Adrenal gland (tissue), 12 donors: ENCODE measurements around the gene ABCF3. TPM values are rescaled to one million over a fixed set of nuclear protein-coding genes. Genes with fewer than 3 reads are reported as not detected.

ENCODE experiments used
- DNase-seq, 7 donors: peaks; one replicate each; pipeline ENCODE4 v3.0.0-alpha.2; 2019 to 2020
- H3K27ac ChIP-seq, 5 donors: fragments of 200-600 bp; sonication (generic) in 4 of 5; 1 replicate in 3 of 5; 2 replicates in 2 of 5; pipeline versions ENCODE4 v1.5.1 to v1.8.0; 2016 to 2020; ENCODE audit warnings: mild to moderate bottlenecking in 1 of 5
- H3K27me3 ChIP-seq: fragments of 200-600 bp; 2 replicates; pipeline ENCODE4 v1.8.0; 2021
- H3K36me3 ChIP-seq, 2 donors: fragments of 200-600 bp; replicated peaks in 1 of 2; 1 replicate in 1 of 2; 2 replicates in 1 of 2; pipeline versions ENCODE4 v1.5.1 to v1.8.0; 2018 to 2022
- H3K4me1 ChIP-seq, 2 donors: fragments of 200-600 bp; replicated peaks in 1 of 2; 1 replicate in 1 of 2; 2 replicates in 1 of 2; pipeline versions ENCODE4 v1.5.1 to v1.8.0; 2018 to 2021
- H3K4me3 ChIP-seq, 4 donors: fragments of 200-600 bp; sonication (generic) in 3 of 4; one replicate each; pipeline ENCODE4 v1.5.1; 2016 to 2018
- H3K9me3 ChIP-seq, 3 donors: fragments of 200-600 bp; sonication (generic) in 1 of 3; replicated peaks in 1 of 3; 1 replicate in 2 of 3; 2 replicates in 1 of 3; pipeline versions ENCODE4 v1.5.1 to v1.8.0; 2016 to 2021
- CTCF ChIP-seq, 6 experiments: fragments of 450-650 bp in 4 of 6; fragments of 200-600 bp in 2 of 6; sonication (generic) in 1 of 6; IDR thresholded peaks; 1 replicate in 5 of 6; 2 replicates in 1 of 6; pipeline versions ENCODE4 v1.5.1 to v1.8.0; 2016 to 2021; ENCODE audit warnings: antibody characterized with exemption in 6 of 6, mild to moderate bottlenecking in 2 of 6, moderate library complexity in 1 of 6
- POLR2A ChIP-seq, 2 donors: fragments of 450-650 bp; IDR thresholded peaks; one replicate each; pipeline ENCODE4 v1.6.1; 2017; ENCODE audit warnings: antibody characterized with exemption in 2 of 2, mild to moderate bottlenecking in 2 of 2, moderate library complexity in 1 of 2
- WGBS, 4 donors: extraction: QIAGEN DNeasy Blood & Tissue Kit in 2 of 4; methylation state at CpG; one replicate each; pipeline versions ENCODE4 v1.1.5 to v1.1.7; 2013 to 2017; 5-methylcytosine and 5-hydroxymethylcytosine counted together
- intact Hi-C, 2 donors: fragments of 100-400 bp; cut with DNase I; formaldehyde crosslinking; loops; one replicate each; pipeline versions ENCODE4 v1.14.1 to v1.15.0; 2022 to 2023
- polyA plus RNA-seq, 3 donors: library from polyadenylated mRNA; stranded (reverse); fragments of 200-250 nt in 2 of 3; fragments of 350-450 nt in 1 of 3; fragmentation: Illumina TruSeq in 1 of 3; extraction: RNeasy Lipid Tissue Mini Kit (QIAGEN cat#74804) in 1 of 3; gene quantifications; one replicate each; pipeline ENCODE4 v1.2.3, GENCODE V29; 2013 to 2014
- total RNA-seq, 9 donors: library from RNA; depleted of rRNA in 4 of 9; stranded (reverse); fragments of >200 nt in 4 of 9; fragments of 120-200 nt in 1 of 9; fragmentation: NEBNext Ultra II Directional in 1 of 9; extraction: Animal tissue kit (Norgen Biotek cat#: 25700) in 1 of 9; gene quantifications; one replicate each; pipeline versions ENCODE4 v1.1.0 to v1.2.4, GENCODE V29; 2013 to 2023
- donor health status: healthy with polysubstance abuse.
- donor health status: Bipolar disorder and iron deficiency.
- donor health status: DM: yes; HTN: yes; CAD: no.
- donor health status: DM: no; HTN: no; CAD: no.
- donor health status: DM: no; HTN: no; CAD: no.
- donor health status: DM: yes; HTN: yes; CAD: no.

Gene ABCF3
- total and polyA plus RNA-seq, 12 donors: 93.6 to 353 (median 201) TPM

DNA sequence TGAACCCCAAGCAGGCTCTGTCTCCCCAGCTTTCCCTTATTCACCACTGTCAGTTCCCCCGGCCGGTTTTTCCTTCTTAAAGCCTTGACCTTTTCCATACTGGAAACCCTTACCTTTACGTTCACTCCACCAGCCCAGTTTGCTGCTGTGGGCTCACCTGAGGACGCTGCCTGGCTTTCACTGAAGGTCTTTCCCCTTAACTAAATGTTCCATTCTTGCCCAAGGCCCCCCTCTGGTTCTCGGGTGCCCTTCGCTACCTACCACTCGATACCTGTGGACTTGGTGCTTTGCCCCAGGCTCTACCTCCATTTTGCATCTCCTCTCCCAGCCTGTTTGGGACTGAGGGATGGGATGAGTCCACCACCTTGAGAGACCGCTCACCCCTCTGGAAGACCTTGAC lies 10.5 kb upstream of the ABCF3 start:
- Histone ChIP-seq H3K4me1 (peaks cover 30 to 51% of the 10 kb centered on the region in 2 donors), H3K27ac (peak overlapping the region; percentile 51 to 98 (median 92)), H3K36me3 (peaks cover 0 to 52% of the 10 kb centered on the region in 2 donors), H3K9me3 (no peaks in the 10 kb centered on the region), H3K4me3 (peak overlapping the region; percentile 44 to 98 (median 78)), H3K27me3 (no peaks in the 10 kb centered on the region)
- 11 to 14% (median 11%) methylated on average over 8 of the region's 8 CpGs for WGBS, 4 donors
- DNase-seq: no peak
- TF ChIP-seq POLR2A (IDR thresholded peaks at IDR 0.05) (no peak), CTCF (IDR thresholded peaks at IDR 0.05) (no peak)
- intact Hi-C loops: no loop called here

DNA sequence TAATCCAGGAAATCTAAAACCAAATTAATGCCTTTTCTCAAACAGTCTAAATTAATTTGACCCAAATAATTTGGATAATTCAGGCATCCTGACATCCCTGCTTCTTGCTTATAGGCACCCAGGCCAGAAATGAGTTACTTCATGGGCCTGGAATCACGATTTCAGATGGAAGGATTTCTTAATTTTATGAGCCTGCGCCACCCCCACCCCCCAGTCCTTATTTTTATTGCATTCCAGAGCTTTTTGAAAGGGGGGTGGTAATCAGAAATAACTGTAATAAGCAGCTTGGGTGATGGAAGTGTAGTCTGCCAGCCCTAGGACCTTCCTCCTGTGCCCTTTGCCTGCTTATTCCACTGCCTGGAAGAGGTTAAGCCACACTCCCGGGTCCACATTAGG lies 10.0 kb upstream of the ABCF3 start:
- intact Hi-C loops: no loop called here
- no peak for DNase-seq
- peaks cover 30 to 52% of the 10 kb centered on the region in 2 donors for H3K4me1 ChIP-seq
- no peaks in the 10 kb centered on the region for H3K27me3 ChIP-seq
- TF ChIP-seq CTCF (IDR thresholded peaks at IDR 0.05): no peak
- TF ChIP-seq POLR2A (IDR thresholded peaks at IDR 0.05): no peak
- H3K27ac ChIP-seq: peak overlapping the region; percentile 51 to 98 (median 92)
- H3K36me3 ChIP-seq: peaks cover 0 to 52% of the 10 kb centered on the region in 2 donors
- no peaks in the 10 kb centered on the region for H3K9me3 ChIP-seq
- H3K4me3 ChIP-seq: peak overlapping the region in 3 of 4 donors; percentile 68 to 98 (median 88)
- WGBS, 4 donors: 19 to 24% (median 21%) methylated on average over 3 of the region's 3 CpGs

DNA sequence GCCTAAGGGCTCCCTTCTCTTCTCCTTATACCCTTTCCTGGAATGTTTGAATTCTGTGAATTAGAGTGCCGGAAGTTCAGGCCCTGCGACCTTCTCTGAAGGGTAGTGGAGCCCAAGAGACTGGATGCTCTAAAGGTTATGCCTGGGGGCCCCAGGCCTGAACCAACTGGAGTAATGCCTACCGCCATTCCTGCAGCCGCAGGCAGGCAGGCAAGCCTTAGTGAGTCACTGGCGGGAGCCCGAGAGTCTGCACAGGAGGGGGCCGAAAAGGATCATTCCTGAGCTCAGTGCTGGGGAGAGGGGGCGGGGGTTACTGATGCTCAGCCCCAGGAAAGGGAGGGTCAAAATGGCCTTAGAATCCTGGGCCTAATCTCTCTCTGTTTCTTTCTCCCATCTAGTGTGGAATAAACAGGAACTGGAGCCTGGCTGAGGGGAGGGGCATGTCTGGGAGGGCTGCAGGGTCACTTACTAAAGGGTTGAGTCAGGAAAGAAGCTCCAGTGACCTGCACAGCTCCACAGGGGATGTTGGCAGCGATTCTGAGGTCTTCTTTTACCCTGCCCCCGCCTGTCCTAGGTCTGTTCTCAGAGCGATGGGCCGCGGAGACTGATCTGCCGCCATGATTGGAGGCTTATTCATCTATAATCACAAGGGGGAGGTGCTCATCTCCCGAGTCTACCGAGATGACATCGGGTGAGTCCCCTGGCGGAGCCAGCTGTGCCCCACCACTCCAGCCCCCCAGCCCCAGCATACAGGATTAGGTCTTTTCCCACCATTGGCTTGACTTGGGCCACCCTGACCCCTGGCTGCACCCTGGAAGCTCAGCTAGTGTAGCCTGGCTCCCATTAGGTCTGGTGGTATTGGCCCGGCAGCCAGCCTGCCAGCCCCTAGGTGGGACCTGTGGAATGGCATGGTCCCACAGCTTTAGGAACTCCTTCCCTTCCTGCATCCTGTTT lies 9.3 kb upstream of the ABCF3 start:
- Histone ChIP-seq H3K36me3 (peaks cover 0 to 52% of the 10 kb centered on the region in 2 donors), H3K4me3 (peak overlapping the region in 2 of 4 donors; percentile 68 to 88), H3K9me3 (no peaks in the 10 kb centered on the region), H3K27ac (peak overlapping the region; percentile 51 to 98 (median 92)), H3K27me3 (no peaks in the 10 kb centered on the region), H3K4me1 (peaks cover 30 to 52% of the 10 kb centered on the region in 2 donors)
- TF ChIP-seq CTCF (IDR thresholded peaks at IDR 0.05) (no peak), POLR2A (IDR thresholded peaks at IDR 0.05) (peak; percentile 18 to 63)
- DNase-seq: peak; percentile 78 to 93 (median 91)
- intact Hi-C loops: no loop called here
- 16 to 26% (median 19%) methylated on average over 10 to 19 of the region's 19 CpGs for WGBS, 4 donors

GRCh38 chr3:184177331-184177731 lies 8.7 kb upstream of the ABCF3 start:
- H3K36me3 ChIP-seq: peaks cover 0 to 55% of the 10 kb centered on the region in 2 donors
- H3K9me3 ChIP-seq: no peaks in the 10 kb centered on the region
- WGBS, 4 donors: 0 to 13% (median 6%) methylated on average over 4 of the region's 4 CpGs
- H3K4me1 ChIP-seq: peaks cover 30 to 52% of the 10 kb centered on the region in 2 donors
- no peaks in the 10 kb centered on the region for H3K27me3 ChIP-seq
- peak in 4 of 7 donors; percentile 37 to 66 (median 50) for DNase-seq
- peak overlapping the region in 1 of 4 donors; percentile 88 for H3K4me3 ChIP-seq
- TF ChIP-seq POLR2A (IDR thresholded peaks at IDR 0.05) (no peak), CTCF (IDR thresholded peaks at IDR 0.05) (no peak)
- intact Hi-C loops: no loop called here
- H3K27ac ChIP-seq: peak overlapping the region; percentile 4 to 98 (median 92)
